PC-9 (cell line): ENCODE results near the gene TDRKH.

ENCODE experiments used
- EZH2 ChIP-seq: fragments of 200-600 bp; sonication (generic); IDR thresholded peaks from 2 replicates; pipeline ENCODE4 v1.8.0; 2017; ENCODE audit warnings: antibody characterized with exemption, low read depth
- TF ChIP-seq, protein P1 (sequence below): fragments of 200-600 bp; sonication (generic); conservative IDR thresholded peaks from 2 replicates; pipeline ENCODE4 v1.6.1; 2017; ENCODE audit warnings: mixed run types, antibody characterized with exemption, mild to moderate bottlenecking, moderate library complexity

DNA sequence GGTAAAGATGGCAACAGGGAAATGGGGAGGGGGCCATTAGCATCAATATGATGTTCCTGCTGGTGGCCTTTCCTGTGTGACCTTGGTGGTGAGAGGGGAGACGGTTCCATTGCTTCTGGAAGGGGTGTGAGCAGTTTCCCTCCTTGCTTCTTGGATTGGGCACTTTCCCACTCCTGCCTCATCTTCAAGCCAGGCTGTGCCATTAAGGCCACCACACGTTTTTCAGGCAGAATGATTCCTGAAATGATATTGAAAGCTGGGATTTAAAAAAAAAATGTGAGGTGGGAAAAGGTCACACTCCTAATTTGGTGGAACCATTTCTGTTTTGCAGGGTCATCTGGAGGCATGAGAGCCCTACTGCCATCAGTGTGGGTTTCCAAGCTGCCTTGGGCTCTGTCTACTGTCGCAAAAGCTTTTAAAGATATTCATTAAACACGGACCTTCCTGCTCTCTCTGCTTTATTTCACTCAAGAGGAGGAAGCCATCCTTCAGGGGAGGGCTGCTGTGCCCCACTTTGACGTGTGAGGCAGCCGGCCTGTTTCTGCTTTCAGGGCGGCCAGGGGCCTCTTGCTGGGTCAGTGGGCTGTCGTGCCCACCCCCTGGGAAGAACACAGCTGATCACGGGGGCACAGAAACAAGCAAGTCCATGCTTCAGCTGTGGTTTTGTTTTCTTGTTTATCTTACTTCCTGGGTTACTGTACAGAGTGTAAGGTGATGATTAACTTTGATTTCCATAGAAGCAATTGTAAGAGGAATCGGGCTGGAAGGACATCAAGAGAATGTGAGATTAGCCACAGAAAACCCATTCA is 60.9 kb downstream of the TDRKH start:
- TF ChIP-seq, protein P1, sequence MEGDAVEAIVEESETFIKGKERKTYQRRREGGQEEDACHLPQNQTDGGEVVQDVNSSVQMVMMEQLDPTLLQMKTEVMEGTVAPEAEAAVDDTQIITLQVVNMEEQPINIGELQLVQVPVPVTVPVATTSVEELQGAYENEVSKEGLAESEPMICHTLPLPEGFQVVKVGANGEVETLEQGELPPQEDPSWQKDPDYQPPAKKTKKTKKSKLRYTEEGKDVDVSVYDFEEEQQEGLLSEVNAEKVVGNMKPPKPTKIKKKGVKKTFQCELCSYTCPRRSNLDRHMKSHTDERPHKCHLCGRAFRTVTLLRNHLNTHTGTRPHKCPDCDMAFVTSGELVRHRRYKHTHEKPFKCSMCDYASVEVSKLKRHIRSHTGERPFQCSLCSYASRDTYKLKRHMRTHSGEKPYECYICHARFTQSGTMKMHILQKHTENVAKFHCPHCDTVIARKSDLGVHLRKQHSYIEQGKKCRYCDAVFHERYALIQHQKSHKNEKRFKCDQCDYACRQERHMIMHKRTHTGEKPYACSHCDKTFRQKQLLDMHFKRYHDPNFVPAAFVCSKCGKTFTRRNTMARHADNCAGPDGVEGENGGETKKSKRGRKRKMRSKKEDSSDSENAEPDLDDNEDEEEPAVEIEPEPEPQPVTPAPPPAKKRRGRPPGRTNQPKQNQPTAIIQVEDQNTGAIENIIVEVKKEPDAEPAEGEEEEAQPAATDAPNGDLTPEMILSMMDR = no peak
- TF ChIP-seq EZH2 = no peak
